HG03045 (cell line): ENCODE results near the gene KRT72.
"Not testable (repeated sequence)": the region's sequence is repeated elsewhere in the genome, so short reads cannot be mapped to it uniquely, and the experiment has no call there.

Experiments
- ATAC-seq: cut with Tn5 transposase; IDR thresholded peaks from one replicate; pipeline ENCODE4 v1.9.1; 2021; ENCODE audit warnings: mild to moderate bottlenecking, moderate library complexity; ENCODE audit not compliant: unreplicated experiment

The KRT72 gene

DNA sequence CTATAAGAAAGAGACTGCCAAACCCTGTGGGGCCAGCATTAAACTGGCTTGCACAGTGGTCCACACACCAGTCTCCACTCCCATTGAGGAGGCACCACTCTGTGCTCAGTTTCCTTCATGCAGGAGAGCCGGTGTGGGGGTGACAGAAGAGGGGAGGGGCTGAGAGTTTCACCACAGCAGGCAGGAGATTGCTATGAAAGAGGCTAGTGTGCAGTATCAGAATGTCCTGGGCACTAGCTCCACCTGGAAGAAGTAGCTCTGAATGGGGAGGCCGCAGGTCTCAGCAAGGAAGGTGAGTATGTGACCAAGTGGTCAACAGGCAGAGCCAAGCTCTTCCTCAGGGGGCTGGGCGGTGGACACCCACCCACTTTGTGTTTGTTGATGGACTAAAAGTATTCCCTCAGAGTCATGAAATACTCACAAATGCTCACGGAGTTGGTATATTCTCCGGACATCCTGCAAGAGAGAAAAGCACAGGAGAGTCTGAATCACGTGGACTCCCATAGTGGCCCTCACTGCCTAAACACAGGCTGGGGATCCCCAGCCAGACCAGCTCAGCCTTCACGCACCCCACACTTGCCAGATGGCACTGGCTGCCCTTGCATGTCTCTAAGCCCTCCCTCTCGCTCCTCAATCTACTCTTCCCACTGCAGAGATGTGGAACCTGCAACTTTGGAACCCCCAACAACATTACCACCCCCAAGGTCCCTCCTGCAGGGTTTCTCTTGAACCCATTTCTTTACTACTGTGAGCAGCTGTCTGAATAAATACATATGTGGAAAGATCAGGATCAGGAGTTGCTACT lies 7.8 kb upstream of the KRT72 start:
- ATAC-seq: no peak

DNA sequence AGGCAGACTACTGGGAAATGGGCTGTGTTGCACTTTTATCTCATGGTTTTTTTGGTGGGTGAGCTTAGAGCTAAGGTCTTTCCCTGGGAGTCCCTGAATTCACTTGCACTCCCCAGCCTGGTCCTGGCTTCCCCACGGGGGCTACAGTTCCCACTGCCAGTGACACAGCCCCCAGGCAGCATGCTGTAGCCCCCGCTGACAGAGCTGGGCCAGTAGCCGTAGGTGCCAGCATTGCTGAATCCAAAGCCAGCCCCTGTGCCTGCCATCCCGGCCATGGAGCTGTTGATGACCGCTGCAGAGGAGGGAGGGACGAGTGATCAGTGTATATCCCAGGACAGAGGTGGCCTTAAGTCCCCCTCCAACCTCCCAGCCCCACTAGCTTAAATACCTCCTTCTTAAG lies 6.9 kb upstream of the KRT72 start:
- ATAC-seq: no peak

DNA sequence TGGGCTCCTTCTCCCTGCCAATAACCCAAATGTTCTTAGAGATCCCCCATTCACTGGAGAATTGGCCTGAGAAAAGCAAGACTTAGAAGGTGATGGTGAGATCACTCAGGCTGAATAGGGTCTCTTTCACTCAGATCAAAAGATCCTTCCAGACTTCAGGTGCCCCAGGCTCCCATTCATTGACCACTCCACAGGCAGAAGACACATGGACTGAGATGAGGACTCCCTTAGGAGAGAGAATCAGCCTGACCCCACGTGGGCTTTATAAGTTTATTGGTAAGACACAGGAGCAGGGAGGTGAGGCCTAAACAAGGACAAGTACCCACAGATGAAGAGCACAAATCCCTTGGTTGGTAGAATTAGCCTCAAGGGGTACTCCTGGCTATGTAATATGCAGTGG lies 6.1 kb upstream of the KRT72 start:
- no peak for ATAC-seq

DNA sequence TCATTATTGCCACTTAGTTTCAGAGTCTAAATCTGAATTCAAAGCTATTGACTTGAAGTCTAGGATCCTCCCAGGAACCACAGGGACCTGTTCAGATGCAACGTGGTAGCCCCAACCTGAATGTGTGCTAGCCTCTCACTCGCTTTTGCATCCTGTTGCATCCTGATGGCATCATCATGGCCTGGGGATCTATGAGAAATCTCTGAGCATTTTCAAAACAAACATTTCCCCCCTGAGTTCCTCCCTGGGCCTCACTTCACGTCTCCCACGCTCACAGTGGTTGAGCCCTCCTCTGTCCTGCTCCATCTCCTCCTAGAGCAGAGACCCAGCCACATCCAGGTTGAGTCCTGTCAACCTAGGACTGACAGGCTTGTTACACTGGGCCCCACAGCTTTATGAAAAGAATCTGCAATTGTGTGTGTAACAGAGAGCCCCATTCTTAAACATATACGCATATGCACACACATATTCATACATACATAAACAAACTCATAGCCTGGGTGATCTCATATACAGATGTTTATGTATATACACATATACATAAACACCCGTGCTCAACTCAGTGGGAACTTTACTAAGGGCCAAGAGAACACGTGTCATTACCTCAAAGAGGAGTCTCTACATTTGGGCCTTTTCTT lies 5.4 kb upstream of the KRT72 start:
- ATAC-seq: no peak

DNA sequence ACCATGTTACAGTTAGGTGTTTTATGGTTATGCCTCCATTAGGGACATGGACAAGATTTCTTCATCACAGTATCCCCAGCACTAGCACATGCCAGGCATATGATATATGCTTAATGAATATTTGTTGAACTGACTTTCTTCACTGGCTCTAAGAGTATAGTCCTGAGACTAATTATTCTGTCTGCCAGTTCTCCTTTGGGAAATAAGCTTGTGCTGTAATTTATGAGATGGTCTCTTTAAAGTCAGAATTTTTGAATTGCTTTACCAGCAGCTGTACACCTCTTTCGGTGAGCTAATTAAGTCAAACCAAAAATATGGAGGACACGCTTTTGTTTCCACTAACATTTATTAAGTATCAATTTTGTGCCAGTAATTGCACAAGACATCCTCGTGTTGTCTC lies 4.8 kb upstream of the KRT72 start:
- no peak for ATAC-seq

DNA sequence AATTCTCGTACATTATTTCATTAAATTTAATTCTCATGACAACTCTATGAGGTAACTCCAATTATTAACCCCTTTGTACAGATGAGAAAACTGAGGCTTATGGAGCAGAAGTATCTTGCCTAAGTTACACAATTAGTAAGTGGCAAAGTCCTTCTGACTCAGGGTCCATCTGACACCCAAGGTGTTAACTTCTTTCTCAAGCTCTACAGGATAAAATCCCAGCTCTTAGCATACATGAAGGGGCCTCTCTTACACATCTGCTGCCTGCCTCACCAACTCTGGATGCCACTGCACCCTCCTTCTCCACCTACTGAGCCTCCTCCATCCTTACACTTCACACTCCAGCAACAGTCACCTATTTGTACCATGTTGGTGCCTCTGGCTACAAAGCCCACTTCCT lies 4.3 kb upstream of the KRT72 start:
- ATAC-seq: no peak

DNA sequence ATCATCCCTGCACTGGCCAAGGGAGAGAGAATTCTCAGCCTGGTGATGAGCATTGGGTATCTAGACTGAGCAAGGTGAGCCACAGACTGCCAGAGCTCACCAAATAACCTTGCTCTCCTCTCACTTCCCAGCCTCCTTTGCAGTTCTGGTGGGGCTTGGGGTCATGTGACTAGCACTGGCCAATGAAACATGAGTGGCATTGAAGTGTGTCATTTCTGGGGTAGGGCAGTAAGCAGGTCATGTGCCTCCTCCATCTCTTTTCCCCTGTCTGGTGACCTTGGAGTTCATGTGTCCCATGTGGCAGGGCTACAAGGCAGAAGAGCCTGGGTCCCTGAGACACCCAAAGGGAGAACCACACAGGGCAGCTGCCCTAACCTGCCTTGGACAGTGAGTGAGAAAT lies 3.6 kb upstream of the KRT72 start:
- no peak for ATAC-seq

DNA sequence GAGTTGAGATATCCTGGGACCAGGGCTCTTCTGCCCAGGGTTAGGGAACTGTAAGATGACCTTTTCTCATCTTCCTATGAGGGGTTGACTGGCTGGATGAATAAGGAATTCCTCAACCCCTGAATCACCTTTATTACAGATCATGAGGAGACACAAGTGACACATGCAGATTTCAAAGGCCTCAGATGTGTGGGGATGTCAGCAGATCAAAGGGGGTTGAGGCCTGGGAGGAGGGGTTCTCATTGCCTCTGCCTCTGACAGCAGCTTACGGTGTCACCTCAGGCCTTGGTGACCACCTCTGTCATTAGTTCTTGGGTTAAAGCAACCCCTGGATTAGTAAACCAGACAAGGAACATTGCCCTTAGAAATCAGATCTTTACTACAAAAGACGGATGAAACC lies 2.1 kb upstream of the KRT72 start:
- no peak for ATAC-seq

DNA sequence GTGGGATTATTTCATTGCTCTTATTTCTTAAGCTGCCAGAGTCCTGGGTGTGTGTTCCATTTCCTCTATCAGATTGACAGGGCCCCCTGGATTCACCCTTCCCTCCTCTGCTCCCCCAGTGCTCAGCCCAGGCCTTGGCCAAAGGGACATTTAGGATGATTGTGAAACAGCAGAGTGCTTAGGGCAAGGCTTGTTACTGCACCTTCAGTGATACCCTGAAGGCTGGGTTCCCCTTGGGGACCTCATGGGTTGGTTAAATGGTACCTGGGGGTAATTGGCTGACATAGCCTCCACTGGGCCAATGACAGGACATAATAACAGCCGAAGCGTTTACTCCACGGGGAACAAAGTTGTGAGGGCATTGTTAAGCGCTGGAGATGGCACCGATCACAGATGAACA lies 1.3 kb upstream of the KRT72 start:
- ATAC-seq: no peak

DNA sequence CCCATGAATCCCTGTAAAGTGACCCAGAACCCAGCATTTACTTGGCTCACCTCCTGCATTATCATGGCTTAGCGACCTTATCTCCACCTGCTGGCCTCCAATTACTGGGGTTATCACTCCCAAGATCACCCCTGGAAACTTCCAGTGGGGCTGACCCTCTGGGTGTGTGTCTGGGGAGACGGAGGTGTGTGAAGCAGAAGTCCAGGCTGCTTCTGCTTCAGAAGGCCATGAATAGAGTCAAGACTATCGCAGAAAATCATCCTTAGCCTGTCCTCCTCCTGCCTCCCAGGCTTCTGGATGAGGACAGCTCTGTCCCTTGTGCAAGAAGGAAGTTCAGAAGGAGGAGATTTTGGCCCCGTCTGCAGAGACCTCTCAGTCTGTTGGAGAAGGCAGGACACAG lies 408 bp upstream of the KRT72 start:
- no peak for ATAC-seq

DNA sequence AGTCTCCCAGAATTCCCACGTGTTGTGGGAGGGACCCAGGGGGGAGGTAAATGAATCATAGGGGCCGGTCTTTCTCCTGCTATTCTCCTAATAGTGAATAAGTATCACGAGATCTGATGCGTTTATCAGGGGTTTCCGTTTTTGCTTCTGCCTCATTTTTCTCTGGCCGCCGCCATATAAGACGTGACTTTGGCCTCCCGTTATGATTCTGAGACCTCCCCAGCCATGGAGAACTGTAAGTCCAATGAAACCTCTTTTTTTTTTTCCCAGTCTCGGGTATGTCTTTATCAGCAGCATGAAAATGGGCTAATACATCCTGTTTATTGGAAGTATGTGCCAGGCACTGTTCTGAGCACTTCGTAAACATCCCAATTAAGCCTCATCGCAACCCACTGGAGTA lies 788 bp downstream of the KRT72 start:
- ATAC-seq: no peak

DNA sequence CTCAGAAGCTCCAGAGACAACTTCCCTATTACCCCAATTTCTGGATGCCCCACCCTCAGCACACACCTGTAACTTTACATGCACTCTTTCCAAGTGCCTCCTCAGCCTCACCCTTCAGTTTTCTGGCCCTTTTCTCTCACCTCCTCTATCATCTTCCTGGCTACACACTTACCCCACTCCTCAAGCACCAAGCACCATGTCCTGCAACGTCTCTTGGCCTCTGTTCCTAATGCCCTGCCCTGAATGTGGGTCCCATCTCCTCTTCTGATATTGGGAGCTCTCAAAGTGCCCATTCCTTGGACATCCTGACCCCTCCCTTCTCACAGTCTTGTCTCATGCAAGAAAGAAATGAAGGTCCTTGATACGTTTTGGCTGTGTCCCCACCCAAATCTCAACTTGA lies 1.2 kb downstream of the KRT72 start:
- no peak for ATAC-seq

DNA sequence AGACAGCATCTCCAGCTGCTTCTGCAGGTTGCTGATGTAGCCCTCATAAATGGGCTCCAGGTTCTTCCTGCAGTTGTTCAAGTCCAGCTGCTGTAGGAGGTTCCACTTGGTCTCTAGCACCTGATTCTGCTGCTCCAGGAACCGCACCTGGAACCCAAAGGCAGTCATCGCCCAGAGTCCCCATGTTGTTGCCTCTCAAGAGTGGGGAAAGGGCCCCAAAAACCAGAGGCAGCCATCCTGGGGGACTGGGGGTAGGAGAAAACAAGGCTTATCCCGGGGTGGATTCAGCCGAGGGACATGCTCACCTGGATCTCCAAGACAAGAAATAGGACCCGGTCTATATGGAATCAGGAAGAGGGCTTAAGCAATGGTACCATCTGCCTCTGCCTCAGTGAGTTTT lies 2.3 kb downstream of the KRT72 start:
- ATAC-seq: no peak

DNA sequence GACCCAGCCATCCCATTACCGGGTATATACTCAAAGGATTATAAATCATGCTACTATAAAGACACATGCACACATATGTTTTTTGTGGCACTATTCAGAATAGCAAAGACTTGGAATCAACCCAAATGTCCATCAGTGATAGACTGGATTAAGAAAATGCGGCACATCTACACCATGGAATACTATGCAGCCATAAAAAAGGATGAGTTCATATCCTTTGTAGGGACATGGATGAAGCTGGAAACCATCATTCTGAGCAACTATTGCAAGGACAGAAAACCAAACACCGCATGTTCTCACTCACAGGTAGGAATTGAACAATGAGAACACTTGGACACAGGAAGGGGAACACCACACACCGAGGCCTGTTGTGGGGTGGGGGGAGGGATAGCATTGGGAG lies 7.0 kb downstream of the KRT72 start:
- not testable (repeated sequence) for ATAC-seq

DNA sequence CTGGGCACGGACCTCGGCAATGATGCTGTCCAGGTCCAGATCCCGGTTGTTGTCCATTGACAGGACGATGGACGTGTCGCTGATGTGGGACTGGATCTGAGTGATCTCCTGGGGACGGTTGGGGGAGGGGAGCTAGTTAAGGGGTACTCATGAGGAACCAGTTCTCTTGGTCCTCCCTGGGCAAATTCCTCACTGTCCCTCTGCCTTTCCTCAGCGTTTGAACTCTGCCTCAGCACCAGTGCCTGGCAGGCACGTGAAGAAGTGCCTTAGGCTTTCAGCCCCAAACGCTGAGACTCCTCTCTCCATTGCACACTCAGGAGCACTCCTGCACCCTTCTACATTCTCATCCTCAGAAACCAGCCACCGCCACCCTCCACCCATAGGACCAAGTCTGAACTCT lies 9.7 kb downstream of the KRT72 start:
- no peak for ATAC-seq

DNA sequence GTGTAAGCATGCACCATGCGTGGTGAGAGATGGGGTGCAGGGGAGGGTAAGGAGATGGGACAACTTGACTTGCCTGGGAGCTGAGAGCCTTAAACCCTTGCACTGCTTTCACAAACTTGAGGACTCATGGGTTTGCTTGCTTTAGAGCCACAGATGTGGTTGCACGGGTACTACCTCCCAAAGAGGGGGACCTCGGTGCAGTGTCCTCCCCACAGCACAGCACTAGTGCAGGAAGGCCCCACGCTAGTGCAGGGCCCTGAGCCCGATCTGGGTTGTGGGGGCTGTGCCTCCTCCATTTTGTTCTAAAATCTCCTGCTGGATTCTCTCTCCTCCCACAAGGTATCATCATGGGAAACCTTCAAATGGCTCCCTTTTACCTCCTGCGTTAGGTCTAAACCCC lies 11.2 kb downstream of the KRT72 start:
- no peak for ATAC-seq

DNA sequence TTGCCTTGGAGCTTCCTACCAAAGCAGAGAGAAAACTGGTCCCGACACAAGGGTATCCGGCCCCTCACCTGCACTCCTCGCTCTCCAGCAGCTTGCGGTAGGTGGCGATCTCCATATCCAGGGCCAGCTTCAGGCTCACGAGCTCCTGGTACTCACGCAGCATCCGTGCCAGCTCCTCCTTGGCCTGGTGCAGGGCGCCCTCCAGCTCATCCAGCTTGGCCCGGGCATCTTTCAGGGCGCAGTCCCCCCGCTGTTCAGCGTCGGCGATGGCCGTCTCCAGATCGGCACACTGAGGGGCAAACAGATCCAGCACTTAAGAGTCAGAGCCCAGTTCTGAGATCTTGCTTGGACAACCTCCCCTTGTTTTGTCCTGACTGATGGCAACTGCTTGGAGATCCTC lies 13.7 kb downstream of the KRT72 start:
- ATAC-seq: no peak

DNA sequence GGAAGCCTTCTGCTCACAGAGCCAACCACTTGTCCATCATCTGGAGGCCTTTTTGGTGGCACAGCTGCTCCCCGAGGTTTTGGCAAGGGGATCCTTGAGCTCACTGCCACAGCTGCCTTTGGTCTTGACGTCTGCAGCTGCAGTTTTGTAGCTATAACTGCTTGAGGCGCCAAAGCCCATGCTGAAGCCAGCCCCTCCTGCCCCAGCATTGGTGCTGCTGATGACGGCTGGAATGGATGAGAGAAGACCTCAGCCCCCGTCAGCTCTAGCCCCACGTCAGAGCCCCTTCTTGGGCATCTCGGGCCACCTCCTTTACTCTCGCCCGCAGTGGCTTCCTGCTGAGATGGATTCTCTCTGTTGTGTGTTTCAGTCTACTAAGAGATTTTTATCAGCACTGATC lies 15.3 kb downstream of the KRT72 start:
- no peak for ATAC-seq

DNA sequence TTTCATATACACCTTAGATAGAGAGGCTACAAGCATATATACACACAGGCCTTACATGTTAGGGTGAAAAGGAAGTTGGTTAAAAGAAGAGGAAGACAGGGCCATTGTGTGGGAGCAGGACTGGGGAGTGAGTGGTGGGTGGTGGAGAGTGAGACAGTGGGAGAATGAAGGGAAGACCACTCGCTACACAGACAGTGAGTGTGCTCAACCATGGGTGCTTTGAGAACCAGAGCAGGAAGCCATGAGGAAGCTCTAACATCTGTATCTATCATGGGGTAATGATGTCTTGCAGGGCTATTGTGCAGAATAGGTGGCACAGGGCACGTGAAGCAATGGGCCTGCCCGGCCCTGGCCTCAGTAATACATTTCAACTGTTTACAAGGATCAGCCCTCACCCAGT lies 16.2 kb downstream of the KRT72 start:
- no peak for ATAC-seq

DNA sequence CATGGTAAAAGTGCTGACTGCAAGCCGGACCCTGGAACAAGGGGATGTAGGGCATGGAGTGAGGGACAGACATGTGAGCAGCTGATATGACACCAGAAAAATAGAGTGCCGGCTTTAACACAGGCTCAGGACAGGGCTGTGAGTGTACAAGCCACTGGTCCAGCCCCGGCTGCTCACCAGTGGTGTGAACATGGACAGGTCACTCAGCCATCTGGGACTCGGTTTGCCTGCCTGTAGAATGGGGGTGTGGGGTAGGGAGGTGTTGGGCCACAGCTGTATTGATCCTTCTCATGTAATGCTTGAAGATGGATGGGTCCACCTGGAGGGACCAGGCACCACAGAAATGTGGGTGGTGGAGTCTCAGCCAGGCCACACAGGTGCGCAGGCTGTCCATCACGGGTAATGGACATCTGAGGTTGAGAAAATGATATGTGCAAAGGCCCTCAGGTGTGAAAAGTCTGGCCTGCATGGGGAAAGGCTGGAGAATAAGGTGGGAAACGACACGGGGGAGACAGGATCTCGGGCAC lies 17.0 kb downstream of the KRT72 start:
- ATAC-seq: no peak

DNA sequence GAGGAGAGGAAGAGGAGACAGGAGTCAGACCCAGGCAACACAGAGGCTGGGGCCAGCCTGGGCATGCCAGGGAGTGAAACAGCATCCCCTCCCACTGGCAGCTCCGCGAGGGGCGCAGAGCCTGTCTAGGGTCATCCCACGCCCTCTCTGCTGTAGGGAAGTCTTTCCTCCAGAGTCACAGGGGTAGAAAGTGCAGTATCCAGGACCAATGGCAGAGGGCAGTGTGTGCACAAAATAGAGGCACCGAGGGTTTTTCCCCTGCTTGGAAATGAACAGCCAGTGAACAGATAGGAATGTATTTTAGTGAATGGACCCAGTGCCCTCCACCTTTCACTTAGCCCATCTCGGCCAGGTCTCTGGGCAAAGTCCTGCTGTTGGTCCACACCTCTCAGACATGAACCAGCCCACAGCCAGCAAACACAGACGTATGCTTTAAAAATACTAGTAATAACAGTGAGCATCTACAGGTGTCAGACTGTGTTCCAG lies 18.2 kb downstream of the KRT72 start:
- no peak for ATAC-seq

DNA sequence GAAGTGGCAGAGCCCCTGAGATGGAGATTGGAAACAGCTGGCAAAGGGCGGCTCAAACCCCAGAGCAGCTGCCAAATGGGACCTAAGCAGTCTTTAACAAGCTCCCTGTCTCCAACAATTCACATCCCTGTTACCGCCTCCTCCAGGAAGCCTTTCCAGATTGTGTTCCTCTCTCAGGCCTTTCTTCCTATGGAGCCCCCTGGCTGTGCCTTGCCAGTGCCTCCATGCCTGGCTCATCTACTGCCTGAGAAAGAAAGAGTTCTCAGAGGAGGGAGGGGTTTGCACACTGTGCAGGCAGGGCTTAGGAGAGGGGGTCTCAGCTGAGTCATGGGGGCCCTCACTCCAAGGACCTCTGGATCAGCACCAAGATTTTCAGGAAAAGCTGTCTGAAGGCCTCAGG lies 18.8 kb downstream of the KRT72 start:
- ATAC-seq: no peak
